Breast epithelium (tissue), 3 donors: ENCODE measurements around the gene CNTNAP2.

ENCODE experiments used
- CTCF ChIP-seq, 3 donors: fragments of 450-650 bp; IDR thresholded peaks; one replicate each; pipeline ENCODE4 v1.5.1; 2016 to 2017; ENCODE audit warnings: antibody characterized with exemption in 3 of 3, mild to moderate bottlenecking in 3 of 3, moderate library complexity in 3 of 3
- POLR2AphosphoS5 ChIP-seq, 3 donors: sonication (generic); formaldehyde crosslinking; IDR thresholded peaks; one replicate each; pipeline ENCODE4 v1.6.1; 2017; ENCODE audit warnings: antibody characterized with exemption in 3 of 3

GRCh38 chr7:148436135-148436534, 2319.5 kb downstream of the CNTNAP2 start:
- TF ChIP-seq CTCF (IDR thresholded peaks at IDR 0.05) (no peak), POLR2AphosphoS5 (IDR thresholded peaks at IDR 0.05) (no peak)
